Breast epithelium (tissue), 3 donors: ENCODE results near the gene HEXD.

Source experiments
- POLR2A ChIP-seq: fragments of 450-650 bp; IDR thresholded peaks from one replicate; pipeline ENCODE4 v1.6.1; 2016; ENCODE audit warnings: antibody characterized with exemption, mild to moderate bottlenecking, moderate library complexity
- TF ChIP-seq, protein P1 (sequence below), 3 donors: fragments of 450-650 bp; IDR thresholded peaks; one replicate each; pipeline ENCODE4 v1.5.1; 2016 to 2017; ENCODE audit warnings: antibody characterized with exemption in 3 of 3, mild to moderate bottlenecking in 3 of 3, moderate library complexity in 3 of 3

DNA sequence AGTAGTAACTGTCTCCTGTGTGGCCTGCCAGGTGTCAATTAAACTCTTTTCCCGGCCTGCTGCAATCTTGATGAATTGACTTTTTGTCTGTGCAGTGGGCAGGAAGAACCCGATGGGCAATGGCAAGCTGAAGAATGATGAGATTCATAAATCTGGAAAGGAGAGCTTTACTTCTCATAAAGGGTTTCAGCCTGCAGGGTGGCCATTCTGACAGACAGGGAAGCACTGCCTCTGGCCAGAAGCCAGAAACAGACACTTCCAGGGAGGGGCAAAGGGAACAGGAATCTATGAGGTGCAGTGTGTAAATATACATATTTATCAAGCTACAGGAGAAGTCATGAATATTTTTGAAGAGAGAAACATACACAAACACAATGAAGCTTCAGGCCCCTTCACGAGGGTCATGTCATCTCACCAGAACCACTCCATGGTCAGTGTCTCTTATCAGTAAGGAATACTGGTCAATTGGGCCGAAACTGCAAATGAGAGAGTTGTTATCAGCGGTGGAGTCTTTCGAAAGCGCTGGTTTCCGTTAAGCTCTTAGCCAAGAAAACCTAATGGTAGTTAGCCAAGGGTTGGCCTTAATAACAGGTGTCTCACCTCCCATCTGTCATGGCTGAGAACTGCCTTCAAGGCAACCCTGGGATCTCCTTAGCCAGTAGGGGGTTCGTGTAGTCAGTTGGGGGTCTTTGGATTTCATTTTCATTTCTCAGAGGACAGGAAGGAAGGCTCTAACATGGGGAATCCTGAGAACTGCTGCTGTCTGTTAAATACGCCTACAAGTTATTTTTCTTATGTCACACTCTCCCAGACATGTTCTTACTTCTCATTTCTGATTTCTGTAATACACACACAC, 39.2 kb downstream of the HEXD start:
- TF ChIP-seq, protein P1, sequence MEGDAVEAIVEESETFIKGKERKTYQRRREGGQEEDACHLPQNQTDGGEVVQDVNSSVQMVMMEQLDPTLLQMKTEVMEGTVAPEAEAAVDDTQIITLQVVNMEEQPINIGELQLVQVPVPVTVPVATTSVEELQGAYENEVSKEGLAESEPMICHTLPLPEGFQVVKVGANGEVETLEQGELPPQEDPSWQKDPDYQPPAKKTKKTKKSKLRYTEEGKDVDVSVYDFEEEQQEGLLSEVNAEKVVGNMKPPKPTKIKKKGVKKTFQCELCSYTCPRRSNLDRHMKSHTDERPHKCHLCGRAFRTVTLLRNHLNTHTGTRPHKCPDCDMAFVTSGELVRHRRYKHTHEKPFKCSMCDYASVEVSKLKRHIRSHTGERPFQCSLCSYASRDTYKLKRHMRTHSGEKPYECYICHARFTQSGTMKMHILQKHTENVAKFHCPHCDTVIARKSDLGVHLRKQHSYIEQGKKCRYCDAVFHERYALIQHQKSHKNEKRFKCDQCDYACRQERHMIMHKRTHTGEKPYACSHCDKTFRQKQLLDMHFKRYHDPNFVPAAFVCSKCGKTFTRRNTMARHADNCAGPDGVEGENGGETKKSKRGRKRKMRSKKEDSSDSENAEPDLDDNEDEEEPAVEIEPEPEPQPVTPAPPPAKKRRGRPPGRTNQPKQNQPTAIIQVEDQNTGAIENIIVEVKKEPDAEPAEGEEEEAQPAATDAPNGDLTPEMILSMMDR (IDR thresholded peaks at IDR 0.05): no peak
- TF ChIP-seq POLR2A: no peak
